K562 (cell line): ENCODE results near the gene R3HDM2. TPM values are rescaled to one million over a fixed set of nuclear protein-coding genes. Genes with fewer than 3 reads are reported as not detected.

Source experiments
- ARNT ChIP-seq, 2 experiments: fragments of 450-650 bp; IDR thresholded peaks; 2 replicates each; pipeline ENCODE4 v1.6.1; 2016; ENCODE audit warnings: mild to moderate bottlenecking in 1 of 2
- ATF7 ChIP-seq: fragments of 450-650 bp; IDR thresholded peaks from 2 replicates; pipeline ENCODE4 v1.7.1; 2014; ENCODE audit warnings: mild to moderate bottlenecking, moderate library complexity
- BCOR ChIP-seq: fragments of 450-650 bp; IDR thresholded peaks from 2 replicates; pipeline ENCODE4 v1.6.1; 2016
- CXXC5 ChIP-seq: fragments of 250-450 bp; sonication (Bioruptor Pico); IDR thresholded peaks from 2 replicates; pipeline ENCODE4 v1.8.0; 2022; ENCODE audit warnings: inconsistent platforms, mild to moderate bottlenecking, moderate library complexity
- DPF2 ChIP-seq: fragments of 450-650 bp; IDR thresholded peaks from 2 replicates; pipeline ENCODE4 v1.6.1; 2016
- MAZ ChIP-seq, 2 experiments: fragments of 450-650 bp in 1 of 2; sonication (generic) in 1 of 2; formaldehyde crosslinking; IDR thresholded peaks in 1 of 2; conservative IDR thresholded peaks in 1 of 2; 2 replicates each; pipeline versions ENCODE4 v1.4.0 to v1.5.0; 2020; ENCODE audit warnings: mild to moderate bottlenecking in 1 of 2, missing genetic modification reagents in 1 of 2
- MTA3 ChIP-seq: fragments of 450-650 bp; formaldehyde crosslinking; IDR thresholded peaks from 2 replicates; pipeline ENCODE4 v1.6.1; 2017; ENCODE audit warnings: mild to moderate bottlenecking, borderline replicate concordance
- MYC ChIP-seq, 2 experiments: fragments of 250-450 bp in 1 of 2; sonication (Bioruptor Pico) in 1 of 2; IDR thresholded peaks; 2 replicates each; pipeline versions ENCODE4 v1.5.1 to v1.6.1; 2012 to 2021; ENCODE audit warnings: low read depth in 2 of 2, borderline replicate concordance in 1 of 2, improper control_type of control experiment in 1 of 2, low read length in 1 of 2, mild to moderate bottlenecking in 1 of 2, moderate library complexity in 1 of 2
- NEUROD1 ChIP-seq: fragments of 150-350 bp; IDR thresholded peaks from 2 replicates; pipeline ENCODE4 v1.6.1; 2014; ENCODE audit warnings: borderline replicate concordance, low read length, low read depth; ENCODE audit not compliant: partially characterized antibody
- NFIC ChIP-seq: fragments of 450-650 bp; IDR thresholded peaks from 2 replicates; pipeline ENCODE4 v1.6.1; 2017; ENCODE audit warnings: mild to moderate bottlenecking, inconsistent platforms
- NFYB ChIP-seq: IDR thresholded peaks from 2 replicates; pipeline ENCODE4 v1.6.1; 2011; ENCODE audit warnings: mild to moderate bottlenecking, moderate library complexity; ENCODE audit not compliant: insufficient read length; ENCODE audit errors: extremely low read depth
- PREB ChIP-seq: sonication (generic); formaldehyde crosslinking; IDR thresholded peaks from 2 replicates; pipeline ENCODE4 v1.8.1; 2023; ENCODE audit warnings: mild to moderate bottlenecking, missing genetic modification reagents
- RB1 ChIP-seq: fragments of 450-650 bp; IDR thresholded peaks from 2 replicates; pipeline ENCODE4 v1.6.1; 2017; ENCODE audit warnings: low read depth, mild to moderate bottlenecking
- RBFOX2 ChIP-seq: fragments of 200-400 bp; formaldehyde crosslinking; IDR thresholded peaks from 2 replicates; pipeline ENCODE4 v1.6.1; 2017; ENCODE audit warnings: low read depth, mild to moderate bottlenecking, low read length, moderate library complexity
- SMAD4 ChIP-seq: fragments of 250-450 bp; sonication (Bioruptor Pico); conservative IDR thresholded peaks from 2 replicates; pipeline ENCODE4 v1.8.0; 2021; ENCODE audit warnings: inconsistent platforms, mild to moderate bottlenecking, moderate library complexity
- SNIP1 ChIP-seq: fragments of 450-650 bp; IDR thresholded peaks from 2 replicates; pipeline ENCODE4 v1.7.1; 2017; ENCODE audit warnings: low read depth, mild to moderate bottlenecking
- SOX6 ChIP-seq: fragments of 450-650 bp; IDR thresholded peaks from 2 replicates; pipeline ENCODE4 v1.6.1; 2014; ENCODE audit warnings: mild to moderate bottlenecking
- STAT5A ChIP-seq: IDR thresholded peaks from 2 replicates; pipeline ENCODE4 v1.6.1; 2012; ENCODE audit warnings: low read length, inconsistent platforms, borderline replicate concordance
- TRIM24 ChIP-seq, 2 experiments: fragments of 450-650 bp; IDR thresholded peaks; 2 replicates each; pipeline ENCODE4 v1.6.1; 2016
- USF1 ChIP-seq: sonication (generic); formaldehyde crosslinking; IDR thresholded peaks from 2 replicates; pipeline ENCODE4 v1.9.0; 2022; ENCODE audit warnings: mild to moderate bottlenecking, missing genetic modification reagents
- ZBTB33 ChIP-seq: sonication (generic); formaldehyde crosslinking; IDR thresholded peaks from 2 replicates; pipeline ENCODE4 v1.8.1; 2023; ENCODE audit warnings: mild to moderate bottlenecking, missing genetic modification reagents
- ZBTB9 ChIP-seq: fragments of 450-650 bp; formaldehyde crosslinking; IDR thresholded peaks from 2 replicates; pipeline ENCODE4 v1.4.0; 2020; ENCODE audit warnings: mild to moderate bottlenecking, moderate library complexity
- ZEB2 ChIP-seq: fragments of 450-650 bp; IDR thresholded peaks from 2 replicates; pipeline ENCODE4 v1.6.1; 2016
- ZNF316 ChIP-seq: fragments of 450-650 bp; IDR thresholded peaks from 2 replicates; pipeline ENCODE4 v1.6.1; 2016
- polyA plus RNA-seq, 8 experiments: library from polyadenylated mRNA; depleted of rRNA in 4 of 8; stranded (reverse) in 5 of 8; unstranded in 3 of 8; fragments of >200 nt; fragmentation: Nextera tagmentation in 2 of 8; fragmentation: Illumina TruSeq in 1 of 8; extraction: Ambion mirVana in 2 of 8; extraction: Trizol in 1 of 8; gene quantifications; 2 replicates each; pipeline versions ENCODE4 v1.2.1 to v1.2.3, GENCODE V29; 2011 to 2014; ENCODE audit warnings: inconsistent platforms in 1 of 8, missing spikeins in 1 of 8
- total RNA-seq, 7 experiments: library from RNA; depleted of rRNA in 6 of 7; stranded (reverse); fragments of >200 nt in 6 of 7; fragmentation: Illumina TruSeq in 2 of 7; extraction: Trizol in 2 of 7; gene quantifications; 2 replicates each; pipeline versions ENCODE4 v1.2.1 to v1.2.3, GENCODE V29; 2011 to 2021; ENCODE audit warnings: low replicate concordance in 1 of 7

The R3HDM2 gene
- total and polyA plus RNA-seq, 9 of the 15 experiments (the other 6 are each of a cell fraction or from before 2014, with no cell fraction given): 3.3 to 18.8 (median 9.0) TPM

GRCh38 chr12:57462251-57462911, 31.5 kb upstream of the R3HDM2 start (continued):
- TF ChIP-seq MYC (IDR thresholded peaks at IDR 0.05; ENCODE audit: low read depth, low read length) (peak; percentile 78), MYC (CRISPR knock-in tag; IDR thresholded peaks at IDR 0.05; ENCODE audit: borderline replicate concordance, low read depth) (no peak), SOX6 (peak; percentile 77), ZBTB33 (CRISPR knock-in tag) (peak; percentile 73), PREB (CRISPR knock-in tag) (0 out of 2 replicates have a peak, but pooled peaks have one; percentile 56), NFIC (peak; percentile 33; the same call in 1 of the 2 replicates), CXXC5 (0 out of 2 replicates have a peak, but pooled peaks have one; percentile 19), ARNT (IDR thresholded peaks at IDR 0.05) (peak; percentile 53 to 86; a peak in 2 of 4 replicates), SMAD4 (CRISPR knock-in tag) (0 out of 2 replicates have a peak, but pooled peaks have one; percentile 27), RB1 (peak; percentile 68; the same call in 1 of the 2 replicates), DPF2 (peak; percentile 63), ZNF316 (peak; percentile 72), RBFOX2 (peak; percentile 51; the same call in 1 of the 2 replicates), MAZ (CRISPR knock-in tag; conservative IDR thresholded peaks at IDR 0.05 in 1 of 2, IDR thresholded peaks at IDR 0.05 in 1 of 2) (peak; percentile 77 to 99), ZBTB9 (CRISPR knock-in tag) (no peak), TRIM24 (IDR thresholded peaks at IDR 0.05) (peak in 1 of 2 experiments; percentile 37; a peak in 1 of 4 replicates), MTA3 (peak; percentile 67; the same call in 1 of the 2 replicates), NFYB (no peak), SNIP1 (peak; percentile 80), USF1 (no peak), NEUROD1 (peak; percentile 95), ZEB2 (peak; percentile 87; the same call in 1 of the 2 replicates), STAT5A (peak; percentile 10; the same call in 1 of the 2 replicates), BCOR (peak; percentile 84), ATF7 (peak; percentile 73)
